Measurements from ENCODE around the gene DBN1.

DBN1 gene

DNA sequence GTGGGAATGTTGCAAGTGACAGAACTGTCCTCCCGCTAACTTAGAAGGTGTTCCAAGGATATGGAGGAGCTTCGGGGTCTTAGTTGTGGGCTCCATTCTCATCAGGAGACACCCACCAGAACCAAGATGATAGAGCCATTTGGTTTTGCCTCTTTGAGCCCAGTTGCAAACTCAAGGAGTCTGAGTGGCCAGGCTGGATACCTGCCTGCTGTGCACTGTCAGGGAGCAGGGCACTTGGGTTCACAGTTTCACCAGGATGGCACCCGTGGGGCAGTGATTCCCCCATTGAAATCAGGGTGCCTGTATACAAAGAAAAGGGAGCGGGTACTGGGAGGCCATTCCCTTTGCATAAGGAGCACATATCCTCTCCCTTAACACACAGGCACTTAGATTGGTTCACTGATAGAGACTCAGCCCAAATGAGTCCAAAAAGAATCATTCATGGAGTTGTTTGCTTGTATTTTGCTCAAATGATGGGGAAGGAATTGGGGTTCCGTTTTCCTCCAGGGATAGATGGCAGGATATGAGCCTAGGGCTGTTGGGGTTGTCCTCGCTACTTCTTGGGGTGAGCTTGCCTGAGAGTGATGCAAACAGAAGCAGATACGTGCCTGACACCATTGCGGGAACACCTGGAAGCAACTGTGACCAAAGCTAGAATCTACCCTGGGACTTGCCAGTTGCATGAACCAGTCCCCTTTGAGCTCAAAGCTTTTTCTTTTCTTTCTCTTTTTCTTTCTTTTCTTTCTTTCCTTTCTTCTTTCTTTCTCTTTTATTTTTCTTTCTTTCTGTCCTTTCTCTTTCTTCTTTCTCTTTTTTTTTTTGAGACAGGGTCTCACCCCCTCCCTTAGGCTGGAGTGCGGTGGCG is 28.1 kb downstream of the DBN1 start:
- H3K4me3 ChIP-seq (replicated peaks in 1 of 2; ENCODE audit: low read depth in 2 of 2, low read length in 2 of 2), result no peak overlapping the region

GRCh38 chr5:177444106-177445051 is 29.1 kb downstream of the DBN1 start:
- no peak overlapping the region for H3K4me3 ChIP-seq (replicated peaks in 1 of 2; ENCODE audit: low read depth in 2 of 2, low read length in 2 of 2)
- TF ChIP-seq, protein P1, sequence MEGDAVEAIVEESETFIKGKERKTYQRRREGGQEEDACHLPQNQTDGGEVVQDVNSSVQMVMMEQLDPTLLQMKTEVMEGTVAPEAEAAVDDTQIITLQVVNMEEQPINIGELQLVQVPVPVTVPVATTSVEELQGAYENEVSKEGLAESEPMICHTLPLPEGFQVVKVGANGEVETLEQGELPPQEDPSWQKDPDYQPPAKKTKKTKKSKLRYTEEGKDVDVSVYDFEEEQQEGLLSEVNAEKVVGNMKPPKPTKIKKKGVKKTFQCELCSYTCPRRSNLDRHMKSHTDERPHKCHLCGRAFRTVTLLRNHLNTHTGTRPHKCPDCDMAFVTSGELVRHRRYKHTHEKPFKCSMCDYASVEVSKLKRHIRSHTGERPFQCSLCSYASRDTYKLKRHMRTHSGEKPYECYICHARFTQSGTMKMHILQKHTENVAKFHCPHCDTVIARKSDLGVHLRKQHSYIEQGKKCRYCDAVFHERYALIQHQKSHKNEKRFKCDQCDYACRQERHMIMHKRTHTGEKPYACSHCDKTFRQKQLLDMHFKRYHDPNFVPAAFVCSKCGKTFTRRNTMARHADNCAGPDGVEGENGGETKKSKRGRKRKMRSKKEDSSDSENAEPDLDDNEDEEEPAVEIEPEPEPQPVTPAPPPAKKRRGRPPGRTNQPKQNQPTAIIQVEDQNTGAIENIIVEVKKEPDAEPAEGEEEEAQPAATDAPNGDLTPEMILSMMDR (IDR thresholded peaks at IDR 0.05; ENCODE audit: low read depth, low read length), result no peak
- DNase-seq (ENCODE audit: low read depth in 2 of 2), result no peak

More for the DNA sequence above, 28.1 kb downstream of the DBN1 start:
- no peak for DNase-seq (ENCODE audit: low read depth in 2 of 2)
- TF ChIP-seq, protein P1 (IDR thresholded peaks at IDR 0.05; ENCODE audit: low read depth, low read length), result no peak

- H3K4me3 ChIP-seq (replicated peaks in 1 of 2; ENCODE audit: low read depth in 2 of 2, low read length in 2 of 2), result no peak overlapping the region
- TF ChIP-seq, protein P1 (IDR thresholded peaks at IDR 0.05; ENCODE audit: low read depth, low read length), result no peak
- DNase-seq (ENCODE audit: low read depth in 2 of 2), result no peak
Measured at GRCh38 chr5:177443144-177443983, 30.1 kb downstream of the DBN1 start.

DNA sequence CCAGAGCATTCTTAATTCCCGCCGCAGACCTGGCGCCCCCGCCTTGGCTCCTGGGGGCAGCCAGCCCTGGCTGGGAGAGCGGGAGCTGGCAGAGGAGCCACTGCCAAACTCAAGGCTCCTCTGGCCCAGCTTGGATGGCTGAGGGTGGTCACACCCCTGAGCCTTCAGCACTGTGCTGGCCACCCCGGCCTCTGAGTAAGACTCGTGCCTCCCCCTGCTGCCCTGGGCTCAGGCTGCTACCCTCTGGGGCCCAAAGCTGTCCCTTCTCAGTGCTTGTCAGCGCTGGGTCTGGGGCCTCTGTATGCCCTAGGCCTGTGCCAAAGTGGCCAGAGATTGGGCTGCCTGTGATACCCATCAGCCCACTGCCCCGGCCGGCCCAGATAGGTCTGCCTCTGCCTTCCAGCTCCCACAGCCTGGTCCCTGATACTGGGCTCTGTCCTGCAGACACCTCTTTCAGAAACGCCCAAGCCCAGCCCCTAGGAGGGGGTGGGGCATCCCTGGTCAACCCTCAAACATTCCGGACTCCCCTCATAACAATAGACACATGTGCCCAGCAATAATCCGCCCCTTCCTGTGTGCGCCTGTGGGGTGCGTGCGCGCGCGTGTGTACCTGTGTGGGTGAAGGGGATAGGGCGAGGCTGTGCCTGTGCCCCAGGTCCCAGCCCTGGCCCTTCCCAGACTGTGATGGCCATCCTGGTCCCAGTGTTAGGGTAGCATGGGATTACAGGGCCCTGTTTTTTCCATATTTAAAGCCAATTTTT is 31.2 kb downstream of the DBN1 start:
- TF ChIP-seq, protein P1 (IDR thresholded peaks at IDR 0.05; ENCODE audit: low read depth, low read length), result no peak
- no peak for DNase-seq (ENCODE audit: low read depth in 2 of 2)
- H3K4me3 ChIP-seq (replicated peaks in 1 of 2; ENCODE audit: low read depth in 2 of 2, low read length in 2 of 2), result no peak overlapping the region

GRCh38 chr5:177440990-177441780 is 32.2 kb downstream of the DBN1 start:
- TF ChIP-seq, protein P1 (IDR thresholded peaks at IDR 0.05; ENCODE audit: low read depth, low read length), result no peak
- no peak overlapping the region for H3K4me3 ChIP-seq (replicated peaks in 1 of 2; ENCODE audit: low read depth in 2 of 2, low read length in 2 of 2)
- no peak for DNase-seq (ENCODE audit: low read depth in 2 of 2)
